22Rv1 (cell line): ENCODE results near the gene HCN2.

ENCODE experiments used
- CTCF ChIP-seq: fragments of 450-650 bp; IDR thresholded peaks from 2 replicates; pipeline ENCODE4 v1.5.1; 2017; ENCODE audit warnings: mild to moderate bottlenecking
- ZFX ChIP-seq: fragments of 450-650 bp; IDR thresholded peaks from 2 replicates; pipeline ENCODE4 v1.6.1; 2017; ENCODE audit warnings: antibody characterized with exemption, borderline replicate concordance

DNA sequence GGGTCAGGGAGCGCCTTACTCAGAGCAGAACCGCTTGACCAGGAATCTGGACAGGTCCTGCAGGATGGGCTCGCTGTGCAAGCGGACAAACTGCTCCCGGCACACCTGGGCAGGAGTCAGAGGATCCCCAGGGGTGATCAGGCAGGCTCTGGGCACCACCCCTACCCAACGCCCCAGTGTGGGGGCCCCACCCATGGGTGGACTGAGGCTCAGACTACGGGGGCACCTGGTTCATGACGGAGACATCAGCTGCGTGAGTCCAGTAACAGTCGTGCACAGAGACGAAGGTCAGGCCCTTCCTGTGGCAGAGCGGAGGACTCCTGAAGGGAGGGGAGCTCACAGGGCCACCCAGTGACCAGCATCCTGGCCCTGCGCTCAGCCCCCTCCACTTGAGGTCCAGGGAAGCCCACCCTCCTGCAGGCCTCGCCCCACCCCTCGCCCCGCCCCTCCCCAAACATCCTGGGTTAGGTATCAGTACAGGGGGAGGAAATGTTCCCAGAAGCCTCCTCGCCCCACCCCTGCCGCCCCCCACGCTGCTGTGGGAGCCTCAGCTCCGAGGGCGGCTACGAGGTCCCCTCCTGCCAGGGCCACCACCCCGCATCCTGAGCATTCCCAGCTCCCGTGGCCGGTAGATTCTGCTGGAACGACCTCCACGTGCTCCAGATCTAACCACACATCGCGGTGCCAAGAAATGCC, 28.0 kb downstream of the HCN2 start:
- TF ChIP-seq CTCF, result no peak
- TF ChIP-seq ZFX, result no peak
